NCI-H2081 treated with DMSO at 0.1 percent for 48 hours (cell line): ENCODE measurements around the gene MICAL3.
A peak's percentile ranks its signal among the peaks of the same experiment; 100 is the strongest.

Source experiments
- DNase-seq: peaks from one replicate; lab custom pipeline; 2025; lab: John Stamatoyannopoulos, UW

Gene MICAL3

GRCh38 chr22:17754233-17754925, 270.0 kb downstream of the MICAL3 start:
- no peak for DNase-seq

GRCh38 chr22:17753401-17753989, 270.9 kb downstream of the MICAL3 start:
- DNase-seq, result no peak

GRCh38 chr22:17751596-17751995, 272.8 kb downstream of the MICAL3 start:
- DNase-seq, result no peak

- no peak for DNase-seq
These were observed 274.6 kb downstream of the MICAL3 start for GRCh38 chr22:17749605-17750395.

GRCh38 chr22:17748555-17749353, 275.6 kb downstream of the MICAL3 start:
- no peak for DNase-seq

- DNase-seq, result no peak
These were observed 277.4 kb downstream of the MICAL3 start for GRCh38 chr22:17746916-17747315.

- no peak for DNase-seq
These were observed 279.9 kb downstream of the MICAL3 start for GRCh38 chr22:17744430-17744829.

GRCh38 chr22:17743661-17744411, 280.5 kb downstream of the MICAL3 start:
- DNase-seq, result no peak

- peak; percentile 0 for DNase-seq
These were observed 281.8 kb downstream of the MICAL3 start for GRCh38 chr22:17742527-17742902.

- DNase-seq, result no peak
These were observed 282.4 kb downstream of the MICAL3 start for GRCh38 chr22:17741866-17742526.

GRCh38 chr22:17739196-17739975, 285.0 kb downstream of the MICAL3 start:
- DNase-seq, result no peak

- DNase-seq, result no peak
These were observed 285.8 kb downstream of the MICAL3 start for GRCh38 chr22:17738386-17739128.
